ENCODE results near the gene ARID1B.

ARID1B gene

DNA sequence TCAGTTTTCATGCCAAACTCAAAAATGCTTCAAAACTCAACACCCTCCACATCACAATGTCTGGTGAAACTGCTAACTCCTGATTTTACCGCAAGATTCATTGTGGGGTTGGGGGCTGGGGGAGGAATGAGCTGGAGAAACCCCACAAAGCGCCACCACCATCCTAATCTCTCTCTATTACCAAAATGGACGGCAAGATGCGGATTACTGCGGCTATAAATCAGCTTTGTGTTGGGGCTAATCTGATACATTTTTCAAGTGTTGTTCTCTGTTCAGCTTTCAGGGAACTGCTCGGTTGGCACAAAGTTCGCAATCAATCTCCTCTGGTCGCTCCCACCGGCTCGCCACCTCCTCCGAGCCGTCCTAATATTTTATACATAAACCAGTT lies 462.5 kb downstream of the ARID1B start:
- Histone ChIP-seq H3K27me3 (replicated peaks) (peaks cover 12% of the 10 kb centered on the region), H3K27ac (no peak overlapping the region), H3K36me3 (replicated peaks) (no peaks in the 10 kb centered on the region), H3K4me3 (ENCODE audit: low read depth, low read length) (no peak overlapping the region)
- in situ Hi-C loops (cut with HindIII; ENCODE audit: low pct_ligation_motif_present, low sequenced_read_pairs), result no loop called here
- no peak for TF ChIP-seq CTCF (IDR thresholded peaks at IDR 0.05; ENCODE audit: low read depth, low read length, missing control alignments)
- no peak for DNase-seq

DNA sequence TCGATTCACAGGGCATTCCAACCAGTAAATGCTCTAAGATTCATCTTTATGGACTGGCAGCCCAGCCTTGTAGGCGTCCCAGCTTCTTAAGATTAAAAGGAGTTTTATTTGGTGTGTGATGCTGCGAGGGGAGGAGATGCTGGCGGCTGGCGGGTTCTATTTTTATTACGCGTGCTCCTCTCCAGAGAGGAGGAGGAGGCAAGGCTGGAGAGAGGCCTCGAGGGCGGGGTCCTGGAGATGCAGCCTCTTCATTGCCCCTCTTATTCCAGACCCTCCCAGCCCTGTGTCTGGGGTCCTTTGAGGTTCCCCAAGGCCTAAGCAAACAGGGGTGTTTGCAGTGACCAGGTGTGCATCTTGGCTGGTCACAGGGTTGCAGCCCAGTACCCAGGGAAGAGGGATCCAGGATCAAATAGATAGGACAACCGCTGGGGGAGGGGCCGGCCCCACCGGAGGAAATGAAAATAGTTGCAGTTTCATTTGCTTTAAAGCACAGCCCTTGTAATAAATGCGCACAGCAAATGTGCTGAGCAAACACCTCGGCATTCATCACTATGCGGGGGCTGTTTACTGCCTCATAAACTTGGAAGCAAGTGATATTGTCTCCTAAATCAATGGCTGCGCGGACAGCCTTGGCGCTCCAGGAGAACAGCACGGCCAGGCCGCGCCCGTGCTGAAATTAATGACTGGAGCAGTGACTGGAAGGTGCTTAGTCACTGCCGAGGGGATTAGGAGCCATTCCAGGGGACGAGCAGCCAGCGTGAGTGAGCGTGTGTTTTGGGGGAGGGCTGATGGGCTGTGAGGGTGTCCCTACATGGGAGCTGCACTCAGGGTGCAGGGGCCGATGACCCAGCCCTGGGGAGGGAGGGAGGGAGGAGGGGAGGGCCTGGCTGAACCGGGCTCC lies 463.1 kb downstream of the ARID1B start:
- in situ Hi-C loops (cut with HindIII; ENCODE audit: low pct_ligation_motif_present, low sequenced_read_pairs), result no loop called here
- no peak for TF ChIP-seq CTCF (IDR thresholded peaks at IDR 0.05; ENCODE audit: low read depth, low read length, missing control alignments)
- Histone ChIP-seq H3K4me3 (ENCODE audit: low read depth, low read length) (no peak overlapping the region), H3K27me3 (replicated peaks) (peaks cover 9% of the 10 kb centered on the region), H3K36me3 (replicated peaks) (no peaks in the 10 kb centered on the region), H3K27ac (no peak overlapping the region)
- DNase-seq, result no peak

DNA sequence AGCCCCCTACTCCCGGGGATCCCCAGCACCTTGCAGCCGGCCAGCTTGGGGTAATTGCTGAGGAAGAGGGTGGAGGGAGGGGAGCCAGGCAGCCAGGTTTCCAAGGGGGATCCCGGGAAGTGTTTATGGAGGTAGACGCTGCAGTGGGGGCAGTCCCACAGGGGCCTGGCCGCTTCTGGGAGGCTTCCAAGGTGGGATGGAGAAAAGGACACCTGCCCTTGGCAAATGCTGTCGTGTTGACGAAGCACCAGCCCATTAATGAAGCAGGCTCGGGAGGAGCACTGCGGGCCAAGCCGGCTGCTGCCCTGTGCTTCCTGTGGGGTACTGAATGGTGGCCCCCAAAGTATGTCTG lies 463.8 kb downstream of the ARID1B start:
- H3K36me3 ChIP-seq (replicated peaks), result no peaks in the 10 kb centered on the region
- no peak for TF ChIP-seq CTCF (IDR thresholded peaks at IDR 0.05; ENCODE audit: low read depth, low read length, missing control alignments)
- H3K27me3 ChIP-seq (replicated peaks), result peaks cover 3% of the 10 kb centered on the region
- H3K4me3 ChIP-seq (ENCODE audit: low read depth, low read length), result no peak overlapping the region
- H3K27ac ChIP-seq, result no peak overlapping the region
- no peak for DNase-seq
- in situ Hi-C loops (cut with HindIII; ENCODE audit: low pct_ligation_motif_present, low sequenced_read_pairs), result no loop called here

DNA sequence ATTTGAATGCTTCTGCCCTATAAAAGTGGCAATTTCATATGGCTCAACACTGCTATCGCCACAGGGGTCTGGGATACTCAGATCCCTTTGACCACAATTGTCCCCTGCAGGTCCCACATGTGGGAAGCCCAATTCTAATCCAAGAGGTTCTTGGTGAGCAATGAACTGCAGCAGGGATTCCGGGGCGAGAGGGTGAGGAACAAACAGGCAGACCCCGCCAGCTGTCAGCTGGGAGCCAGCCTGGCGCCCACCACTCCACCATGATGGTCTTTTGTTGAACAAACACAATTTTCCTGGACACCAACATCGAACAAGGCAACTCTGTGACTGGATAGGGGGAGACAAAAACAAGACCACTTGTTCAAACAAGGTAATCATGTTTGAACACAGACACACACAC lies 465.6 kb downstream of the ARID1B start:
- H3K27ac ChIP-seq, result no peak overlapping the region
- in situ Hi-C loops (cut with HindIII; ENCODE audit: low pct_ligation_motif_present, low sequenced_read_pairs), result no loop called here
- no peak for TF ChIP-seq CTCF (IDR thresholded peaks at IDR 0.05; ENCODE audit: low read depth, low read length, missing control alignments)
- H3K27me3 ChIP-seq (replicated peaks), result no peaks in the 10 kb centered on the region
- no peak overlapping the region for H3K4me3 ChIP-seq (ENCODE audit: low read depth, low read length)
- H3K36me3 ChIP-seq (replicated peaks), result no peaks in the 10 kb centered on the region
- no peak for DNase-seq

DNA sequence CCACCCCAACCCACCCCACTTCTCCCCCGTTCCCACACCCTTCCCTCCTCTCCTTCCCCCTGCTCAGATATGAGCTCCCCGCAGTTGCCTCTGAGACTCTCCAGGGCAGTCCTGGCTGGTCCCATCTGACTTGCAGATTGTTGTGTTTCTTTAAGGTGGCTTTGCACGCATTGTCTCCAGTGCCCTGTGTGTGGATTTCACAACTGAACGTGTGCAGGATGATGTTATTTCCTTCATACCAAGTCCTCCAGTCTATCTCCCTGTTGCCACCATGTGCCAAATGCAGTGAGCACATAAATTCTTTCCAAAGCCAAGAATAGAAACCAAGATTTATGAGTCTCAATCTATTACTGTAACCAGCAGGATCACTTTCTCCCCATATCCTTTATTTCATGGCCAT lies 467.0 kb downstream of the ARID1B start:
- Histone ChIP-seq H3K36me3 (replicated peaks) (no peaks in the 10 kb centered on the region), H3K27ac (no peak overlapping the region), H3K4me3 (ENCODE audit: low read depth, low read length) (no peak overlapping the region), H3K27me3 (replicated peaks) (no peaks in the 10 kb centered on the region)
- peak; percentile 24 for DNase-seq
- no peak for TF ChIP-seq CTCF (IDR thresholded peaks at IDR 0.05; ENCODE audit: low read depth, low read length, missing control alignments)
- in situ Hi-C loops (cut with HindIII; ENCODE audit: low pct_ligation_motif_present, low sequenced_read_pairs), result no loop called here

GRCh38 chr6:157244780-157245179 lies 467.6 kb downstream of the ARID1B start:
- TF ChIP-seq CTCF (IDR thresholded peaks at IDR 0.05; ENCODE audit: low read depth, low read length, missing control alignments), result no peak
- Histone ChIP-seq H3K27ac (no peak overlapping the region), H3K4me3 (ENCODE audit: low read depth, low read length) (no peak overlapping the region), H3K36me3 (replicated peaks) (no peaks in the 10 kb centered on the region), H3K27me3 (replicated peaks) (no peaks in the 10 kb centered on the region)
- in situ Hi-C loops (cut with HindIII; ENCODE audit: low pct_ligation_motif_present, low sequenced_read_pairs), result no loop called here
- DNase-seq, result no peak
